Hematopoietic multipotent progenitor cell (in vitro differentiated cells): ENCODE measurements around the gene SPRR2F. TPM values are rescaled to one million over a fixed set of nuclear protein-coding genes. Genes with fewer than 3 reads are reported as not detected.
"Not testable (repeated sequence)": the region's sequence is repeated elsewhere in the genome, so short reads cannot be mapped to it uniquely, and the experiment has no call there.

Experiments used
- DNase-seq, 3 donors: peaks; one replicate each; pipeline ENCODE4 v3.0.0-alpha.2; 2011 to 2015; ENCODE audit warnings: low read depth in 2 of 3, low spot score in 2 of 3
- total RNA-seq: library from RNA; depleted of rRNA; stranded (reverse); fragments of >200 nt; gene quantifications from one replicate; pipeline ENCODE4 v1.2.3, GENCODE V29; 2012

Gene SPRR2F
- total RNA-seq: not detected

GRCh38 chr1:153113416-153113815 is at the start of gene SPRR2F:
TSS of gene SPRR2F (minus strand) at chr1:153113516. CDS start at chr1:153112733, 783 bp downstream.
- no peak for DNase-seq

GRCh38 chr1:153155541-153155940 is 42.2 kb upstream of the SPRR2F start:
- DNase-seq: no peak

- no peak for DNase-seq
Observed at GRCh38 chr1:153152481-153152880, 39.2 kb upstream of the SPRR2F start.

DNA sequence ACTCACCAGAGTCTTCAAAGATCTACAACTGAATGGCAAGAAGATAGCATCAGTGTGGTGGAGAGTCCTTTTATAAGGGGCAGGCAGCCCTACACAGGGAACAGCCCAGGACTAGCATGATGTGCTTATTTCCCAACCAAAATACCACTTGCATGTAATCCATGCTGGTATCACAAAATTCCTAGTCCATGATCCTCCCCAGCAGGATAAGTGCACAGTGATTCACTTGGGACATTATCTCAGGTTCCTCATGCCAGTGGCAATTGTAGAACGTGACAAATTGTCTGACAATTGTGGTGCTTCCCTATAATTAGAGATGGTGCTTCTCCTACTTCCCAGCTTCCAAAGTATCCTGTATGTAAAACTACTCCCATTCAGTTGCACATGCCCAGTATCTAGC is 37.5 kb upstream of the SPRR2F start, which contains the start of gene SPRR2G:
TSS of gene SPRR2G (minus strand) at position 45 of the 400 bp plus-strand sequence. CDS start 780 bp downstream, outside the sequence.
- DNase-seq: no peak

DNA sequence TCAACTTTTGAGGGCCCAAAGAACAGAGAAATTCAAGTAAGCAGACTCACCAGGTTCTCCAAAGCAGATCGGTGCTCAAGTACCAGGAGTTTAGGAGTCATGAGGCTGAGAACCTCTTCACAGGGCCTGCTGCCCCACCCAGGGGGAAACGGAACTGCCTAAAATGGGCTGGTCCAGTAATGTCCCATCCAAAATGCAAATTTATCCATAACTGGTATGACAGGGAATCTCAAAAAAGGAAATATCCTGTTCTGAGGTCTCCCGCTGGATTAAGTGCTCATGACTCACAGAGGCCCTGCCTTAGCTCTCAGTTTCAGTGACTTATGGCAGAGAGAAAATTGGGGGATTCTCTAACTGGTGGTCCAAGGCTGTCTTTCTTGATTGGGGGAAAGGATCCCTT is 28.1 kb upstream of the SPRR2F start:
- DNase-seq: no peak

GRCh38 chr1:153140484-153140883 is 27.2 kb upstream of the SPRR2F start:
- DNase-seq: no peak

DNA sequence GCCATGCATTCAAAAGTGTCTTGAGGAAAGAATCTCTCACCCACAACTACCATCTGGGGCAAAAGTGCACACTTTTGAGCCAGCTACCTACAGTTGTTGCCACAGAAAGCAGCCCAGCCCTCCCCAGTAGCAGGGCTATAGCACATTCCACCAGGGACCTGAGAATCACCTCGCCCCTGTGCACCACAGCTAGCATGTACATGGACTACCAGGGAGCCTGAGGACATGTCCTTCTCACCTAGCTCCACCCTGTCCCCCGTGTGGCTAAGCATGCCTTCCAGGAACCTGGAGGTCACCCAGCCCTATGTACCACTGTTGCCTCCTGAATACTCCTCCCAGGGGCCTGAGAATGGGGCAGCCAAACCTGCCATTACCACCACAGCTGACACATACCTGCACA is 20.4 kb upstream of the SPRR2F start:
- DNase-seq: no peak

DNA sequence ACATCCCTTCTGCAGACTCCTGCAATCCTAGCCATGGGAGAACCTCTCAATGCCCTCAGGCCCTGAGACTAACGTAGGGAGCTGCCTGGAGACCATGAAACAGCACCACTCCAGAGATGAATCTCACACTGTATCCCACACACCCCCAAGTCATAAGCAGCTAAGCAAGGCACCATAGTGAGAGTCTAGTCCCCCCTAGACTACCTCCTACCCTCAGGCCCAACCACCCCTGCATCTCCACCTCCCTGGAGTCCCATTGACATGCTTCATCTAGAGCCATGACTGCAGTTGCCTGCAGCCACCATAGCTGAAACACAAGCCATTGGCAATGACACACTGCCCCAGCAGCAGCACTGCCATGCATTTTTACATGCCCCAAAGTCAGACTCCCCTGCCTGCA is 20.0 kb upstream of the SPRR2F start:
- DNase-seq: no peak

GRCh38 chr1:153128688-153129087 is 15.4 kb upstream of the SPRR2F start:
- not testable (repeated sequence) for DNase-seq

GRCh38 chr1:153127296-153127695 is 14.0 kb upstream of the SPRR2F start:
- DNase-seq: no peak

GRCh38 chr1:153125536-153125935 is 12.2 kb upstream of the SPRR2F start:
- DNase-seq: no peak

GRCh38 chr1:153123793-153124192 is 10.5 kb upstream of the SPRR2F start:
- not testable (repeated sequence) for DNase-seq

- DNase-seq: no peak
Observed at GRCh38 chr1:153122831-153123421, 9.6 kb upstream of the SPRR2F start.

DNA sequence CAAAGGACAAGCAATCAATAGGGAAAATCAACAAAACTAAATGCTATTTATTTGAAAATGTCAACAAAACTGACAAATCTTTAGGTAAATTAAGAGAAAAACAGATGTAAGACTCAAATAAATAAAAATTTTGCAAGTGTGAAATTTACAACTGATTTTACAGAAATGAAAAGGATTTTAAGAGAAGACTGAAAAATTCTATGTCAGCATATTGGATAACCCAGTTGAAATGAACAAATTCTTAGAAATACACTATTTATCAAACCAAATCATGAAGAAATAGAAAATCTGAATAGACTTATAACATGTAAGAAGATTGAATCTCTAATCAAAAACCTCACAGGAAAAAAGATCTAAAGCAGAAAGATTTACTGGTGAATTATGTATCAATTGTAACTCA is 7.6 kb upstream of the SPRR2F start:
- DNase-seq: no peak

DNA sequence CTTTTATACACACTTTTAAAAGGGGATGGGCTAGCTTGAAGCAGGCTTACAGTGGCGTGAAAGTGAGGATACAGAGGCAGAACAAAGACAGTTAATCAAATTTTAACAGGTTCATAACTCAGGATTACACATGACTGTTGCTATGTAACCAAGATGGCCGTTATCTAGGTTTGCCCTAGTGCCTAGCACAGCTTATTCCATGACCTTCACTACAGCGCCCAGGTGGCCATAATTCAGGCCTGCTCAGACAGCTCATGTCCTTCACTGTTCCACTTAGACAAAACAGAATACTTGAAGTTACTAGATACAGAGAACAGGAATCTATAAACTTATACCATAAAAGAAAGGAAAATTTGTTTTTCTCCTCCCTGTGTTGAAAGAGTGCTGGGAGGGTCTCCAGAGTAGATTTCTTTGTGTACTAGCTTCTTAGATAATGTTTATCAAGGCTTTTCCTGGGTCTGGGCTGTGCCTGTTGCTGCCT is 6.2 kb upstream of the SPRR2F start:
- DNase-seq: no peak

DNA sequence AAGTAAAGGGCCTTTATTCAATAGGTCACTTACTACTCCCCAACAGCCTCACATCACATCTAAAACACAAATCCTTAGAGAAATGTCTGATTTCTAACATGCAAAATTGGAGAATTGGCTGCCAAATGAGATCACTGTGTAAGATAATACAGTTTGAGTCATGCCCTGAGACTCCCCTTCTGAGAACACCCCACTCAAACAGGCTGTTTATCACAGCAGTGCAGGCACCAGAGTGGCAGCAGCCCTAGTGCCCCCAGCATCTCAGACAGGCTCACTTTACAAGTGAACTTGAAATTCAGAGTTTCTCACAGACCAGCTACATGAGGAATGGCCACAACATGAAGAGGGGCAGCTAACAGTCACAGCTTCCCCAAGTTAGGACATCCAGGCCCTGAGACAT is 1.9 kb upstream of the SPRR2F start:
- not testable (repeated sequence) for DNase-seq

GRCh38 chr1:153112454-153112853 is 862 bp downstream of the SPRR2F start:
- DNase-seq: not testable (repeated sequence)

DNA sequence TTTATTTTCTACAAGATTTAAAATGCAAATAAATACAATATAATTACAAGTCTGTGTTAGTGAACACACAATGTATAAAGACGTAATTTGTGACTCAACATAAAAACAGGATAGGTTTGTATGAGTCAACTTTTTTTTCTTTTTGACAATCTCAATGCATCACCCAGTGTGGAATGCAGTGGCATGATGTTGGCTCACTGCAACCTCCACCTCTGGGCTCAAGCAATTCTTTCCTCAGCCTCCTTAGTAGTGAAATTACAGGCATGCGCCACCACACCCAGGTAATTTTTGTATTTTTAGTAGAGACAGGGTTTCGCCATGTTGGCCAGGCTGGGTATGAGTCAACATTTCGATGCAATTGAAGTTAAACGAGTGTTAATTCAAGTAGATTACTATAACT is 13.1 kb downstream of the SPRR2F start:
- DNase-seq: no peak

GRCh38 chr1:153099461-153100045 is 13.8 kb downstream of the SPRR2F start:
- no peak for DNase-seq

- no peak for DNase-seq
Observed at GRCh38 chr1:153095764-153096163, 17.6 kb downstream of the SPRR2F start.

DNA sequence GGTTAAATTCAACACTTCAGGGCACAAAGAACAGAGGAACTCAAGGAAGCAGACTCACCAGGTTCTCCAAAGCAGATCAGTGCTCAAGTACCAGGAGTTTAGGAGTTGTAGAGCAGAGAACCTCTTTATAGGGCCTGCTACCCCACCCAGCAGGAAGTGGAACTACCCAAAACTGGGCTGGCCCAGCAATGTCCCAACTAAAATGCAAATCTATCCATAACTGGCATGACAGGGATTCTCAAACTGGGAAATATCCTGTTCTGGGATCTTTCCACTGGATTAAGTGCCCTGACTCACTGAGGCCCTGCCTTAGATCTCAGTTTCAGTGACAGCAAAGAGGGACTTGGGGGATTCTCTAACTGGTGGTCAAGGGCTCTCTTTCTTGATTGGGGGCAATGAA is 18.9 kb downstream of the SPRR2F start, which contains the start of gene SPRR2E:
TSS of gene SPRR2E (minus strand) at position 101 of the 400 bp plus-strand sequence. CDS start 775 bp downstream, outside the sequence.
- no peak for DNase-seq

DNA sequence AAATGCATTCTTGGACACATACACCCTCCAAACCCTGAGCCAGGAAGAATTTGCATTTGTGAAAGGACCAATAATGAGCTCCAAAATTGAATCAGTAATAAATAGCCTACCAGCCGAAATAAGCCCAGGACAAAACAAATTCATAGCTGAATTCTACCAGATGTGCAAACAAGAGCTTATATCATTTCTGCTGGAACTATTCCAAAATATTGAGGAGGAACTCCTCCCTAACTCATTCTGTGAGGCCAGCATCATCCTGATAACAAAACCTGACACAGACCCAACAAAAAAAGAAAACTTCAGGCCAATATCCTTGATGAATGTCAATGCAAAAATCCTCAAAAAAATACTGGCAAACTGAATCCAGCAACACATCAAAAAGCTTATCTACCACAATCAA is 25.7 kb downstream of the SPRR2F start:
- no peak for DNase-seq
